Measurements from ENCODE around the gene OSBPL10. TPM values are rescaled to one million over a fixed set of nuclear protein-coding genes. Genes with fewer than 3 reads are reported as not detected.

Gene OSBPL10
- total and polyA plus RNA-seq, 2 of the 4 experiments (the other 2 are of a cell fraction), result 9.5 to 10.1 TPM

GRCh38 chr3:31943041-31943440 lies 38.0 kb downstream of the OSBPL10 start:
- H3K4me3 ChIP-seq (ENCODE audit: insufficient read depth, low read depth, low read length), result no peak overlapping the region
- no peaks in the 10 kb centered on the region for H4K20me1 ChIP-seq (ENCODE audit: insufficient read depth, low read length)
- dilution Hi-C loops (cut with HindIII; ENCODE audit: low sequenced_read_pairs, unreplicated experiment) (no loop called here), in situ Hi-C loops (cut with MboI; ENCODE audit: low sequenced_read_pairs) (no loop called here), intact Hi-C loops (cut with micrococcal nuclease) (no loop called here)
- H4K5ac ChIP-seq (ENCODE audit: low read depth, low read length), result no peak overlapping the region
- no TSS peak for BruUV-seq (replicated peaks)
- peaks cover 3% of the 10 kb centered on the region for H3K4me1 ChIP-seq (ENCODE audit: control insufficient read depth, insufficient read depth, low read length)
- H2AFZ ChIP-seq (replicated peaks; ENCODE audit: low read length, poor library complexity), result no peak overlapping the region
- H3K56ac ChIP-seq (ENCODE audit: extremely low read depth, insufficient read depth, low read length), result no peak overlapping the region
- H4K8ac ChIP-seq (ENCODE audit: low read depth in 2 of 2, low read length in 2 of 2), result no peak overlapping the region
- CTCF ChIA-PET, result interaction anchor here (0.5 kb wide), 1 partner anchor 146 kb away, joined by 3 read pairs; no protein-coding TSS in a partner anchor
- no peak overlapping the region for H3K4me2 ChIP-seq (ENCODE audit: low read depth, low read length)
- no peak overlapping the region for H3K9ac ChIP-seq (ENCODE audit: low read depth, low read length)
- H3K14ac ChIP-seq (replicated peaks; ENCODE audit: low read depth, low read length), result no peak overlapping the region
- H3K27me3 ChIP-seq (ENCODE audit: control insufficient read depth, insufficient read depth, low read length), result no peaks in the 10 kb centered on the region
- no peak for TF ChIP-seq RCOR1 (IDR thresholded peaks at IDR 0.05; ENCODE audit: insufficient replicate concordance, low read length)
- TF ChIP-seq RFX5 (IDR thresholded peaks at IDR 0.05; ENCODE audit: low read depth, low read length), result no peak
- TF ChIP-seq CEBPB (IDR thresholded peaks at IDR 0.05; ENCODE audit: low read depth, low read length), result no peak
- no peak for TF ChIP-seq RAD21 (IDR thresholded peaks at IDR 0.05; ENCODE audit: low read length)
- TF ChIP-seq, protein P1, sequence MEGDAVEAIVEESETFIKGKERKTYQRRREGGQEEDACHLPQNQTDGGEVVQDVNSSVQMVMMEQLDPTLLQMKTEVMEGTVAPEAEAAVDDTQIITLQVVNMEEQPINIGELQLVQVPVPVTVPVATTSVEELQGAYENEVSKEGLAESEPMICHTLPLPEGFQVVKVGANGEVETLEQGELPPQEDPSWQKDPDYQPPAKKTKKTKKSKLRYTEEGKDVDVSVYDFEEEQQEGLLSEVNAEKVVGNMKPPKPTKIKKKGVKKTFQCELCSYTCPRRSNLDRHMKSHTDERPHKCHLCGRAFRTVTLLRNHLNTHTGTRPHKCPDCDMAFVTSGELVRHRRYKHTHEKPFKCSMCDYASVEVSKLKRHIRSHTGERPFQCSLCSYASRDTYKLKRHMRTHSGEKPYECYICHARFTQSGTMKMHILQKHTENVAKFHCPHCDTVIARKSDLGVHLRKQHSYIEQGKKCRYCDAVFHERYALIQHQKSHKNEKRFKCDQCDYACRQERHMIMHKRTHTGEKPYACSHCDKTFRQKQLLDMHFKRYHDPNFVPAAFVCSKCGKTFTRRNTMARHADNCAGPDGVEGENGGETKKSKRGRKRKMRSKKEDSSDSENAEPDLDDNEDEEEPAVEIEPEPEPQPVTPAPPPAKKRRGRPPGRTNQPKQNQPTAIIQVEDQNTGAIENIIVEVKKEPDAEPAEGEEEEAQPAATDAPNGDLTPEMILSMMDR (conservative IDR thresholded peaks at IDR 0.05; ENCODE audit: low read depth, low read length), result no peak
- TF ChIP-seq USF2 (IDR thresholded peaks at IDR 0.05; ENCODE audit: low read depth, low read length), result no peak
- TF ChIP-seq ELK1 (IDR thresholded peaks at IDR 0.05; ENCODE audit: borderline replicate concordance, low read depth, low read length), result no peak
- no peak for TF ChIP-seq FOS (IDR thresholded peaks at IDR 0.05; ENCODE audit: low read depth, low read length)
- no peak for TF ChIP-seq NFE2L2 (IDR thresholded peaks at IDR 0.05; ENCODE audit: low read depth, low read length)
- TF ChIP-seq MXI1 (IDR thresholded peaks at IDR 0.05; ENCODE audit: borderline replicate concordance, low read depth, low read length), result no peak
- no peak for TF ChIP-seq MAZ (IDR thresholded peaks at IDR 0.05; ENCODE audit: borderline replicate concordance, low read depth, low read length)
- TF ChIP-seq MAFK (IDR thresholded peaks at IDR 0.05; ENCODE audit: low read depth, low read length), result no peak
- TF ChIP-seq POLR2A (IDR thresholded peaks at IDR 0.05; ENCODE audit: low read depth, low read length), result no peak
- no peak for TF ChIP-seq BHLHE40 (IDR thresholded peaks at IDR 0.05; ENCODE audit: low read depth, low read length)
- TF ChIP-seq SMC3 (IDR thresholded peaks at IDR 0.05; ENCODE audit: low read depth, low read length), result no peak
- H3K79me1 ChIP-seq (ENCODE audit: low read depth in 1 of 2, low read length in 2 of 2), result peaks cover 6 to 12% of the 10 kb centered on the region in 2 experiments; a peak in 1 of 4 replicates
- H2BK120ac ChIP-seq (ENCODE audit: low read depth, low read length), result no peak overlapping the region
- H2AK5ac ChIP-seq (ENCODE audit: low read depth, low read length), result no peak overlapping the region
- H3K27ac ChIP-seq (ENCODE audit: insufficient read depth, low read length), result no peak overlapping the region
- no peak overlapping the region for H2BK20ac ChIP-seq (ENCODE audit: low read depth, low read length)
- no peak overlapping the region for H4K91ac ChIP-seq (ENCODE audit: insufficient read depth, low read depth, low read length)
- H3K18ac ChIP-seq (ENCODE audit: low read depth, low read length), result no peak overlapping the region
- H3K9me1 ChIP-seq (ENCODE audit: insufficient read depth, low read length), result peaks cover 3% of the 10 kb centered on the region; the same call in 1 of the 2 replicates
- no peak overlapping the region for H2BK15ac ChIP-seq (ENCODE audit: low read depth, low read length)
- no peak overlapping the region for H2AK9ac ChIP-seq (replicated peaks; ENCODE audit: low read depth, low read length, poor library complexity)
- POLR2A ChIA-PET (ENCODE audit: unreplicated experiment), result no interaction called here
- DNase-seq (no peak), ATAC-seq (ENCODE audit: low read depth) (no peak)
- H3K9me3 ChIP-seq (ENCODE audit: control insufficient read depth, insufficient read depth, low read length), result no peaks in the 10 kb centered on the region
- H3K36me3 ChIP-seq (ENCODE audit: control insufficient read depth, insufficient read depth, low read length), result no peaks in the 10 kb centered on the region
- no peak overlapping the region for H3K4ac ChIP-seq (ENCODE audit: low read depth, low read length)
- no peak overlapping the region for H2BK5ac ChIP-seq (ENCODE audit: low read depth, low read length, poor library complexity, severe bottlenecking)
- H3K23ac ChIP-seq (ENCODE audit: low read depth, low read length), result no peak overlapping the region
